ENCODE measurements around the gene C19orf18. TPM values are rescaled to one million over a fixed set of nuclear protein-coding genes. Genes with fewer than 3 reads are reported as not detected.
"Not testable (repeated sequence)": the region's sequence is repeated elsewhere in the genome, so short reads cannot be mapped to it uniquely, and the experiment has no call there.

Gene C19orf18
- polyA plus RNA-seq (ENCODE audit: insufficient read length in 3 of 3), result 1 to 10 TPM; 1.5 to 2.1 (median 1.6) TPM

- no peak for DNase-seq (ENCODE audit: low read depth in 3 of 3, low spot score in 2 of 3)
These were observed at the start of gene C19orf18 for GRCh38 chr19:57974434-57974833. C19orf18 (minus strand) TSS chr19:57974534; CDS start chr19:57974432, 102 bp downstream.

- no peak for DNase-seq (ENCODE audit: low read depth in 3 of 3, low spot score in 2 of 3)
These were observed 47.9 kb upstream of the C19orf18 start for GRCh38 chr19:58022283-58022660.

DNA sequence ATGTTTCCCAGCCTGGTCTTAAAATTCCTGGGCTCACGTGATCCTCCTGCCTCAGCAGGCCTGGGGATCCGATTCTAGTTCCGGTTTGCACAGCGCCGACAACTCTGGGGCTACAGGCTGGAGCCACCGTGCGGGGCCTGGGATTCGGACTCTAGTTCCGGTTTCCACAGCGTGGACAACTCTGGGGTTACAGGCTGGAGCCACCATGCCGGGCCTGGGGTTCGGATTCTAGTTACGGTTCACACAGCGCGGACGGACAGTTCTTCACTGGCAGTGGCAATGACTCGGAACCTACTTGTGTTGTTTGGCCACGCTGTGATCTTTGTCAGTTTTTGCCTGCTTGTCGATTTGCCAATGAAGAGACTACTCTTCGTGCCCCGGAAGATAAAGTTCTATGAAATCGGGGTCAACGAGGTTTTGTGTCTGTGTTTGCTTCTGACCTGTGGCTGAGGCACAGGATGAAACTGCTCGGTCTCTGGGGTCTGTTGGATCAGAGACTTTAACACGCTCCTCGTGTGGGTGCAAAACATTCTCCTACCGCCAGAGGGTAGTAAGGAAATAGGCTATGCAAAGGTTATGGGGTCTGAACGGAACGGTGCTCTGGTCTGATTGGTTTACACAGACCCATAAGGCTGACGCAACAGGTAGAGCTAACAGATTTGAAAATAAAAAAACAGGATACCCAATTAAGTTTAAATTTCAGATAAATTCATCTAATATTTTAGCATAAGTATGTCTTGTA is 47.4 kb upstream of the C19orf18 start:
- peak in 2 of 3 donors; percentile 61 to 72 for DNase-seq (ENCODE audit: low read depth in 3 of 3, low spot score in 2 of 3)

- no peak for DNase-seq (ENCODE audit: low read depth in 3 of 3, low spot score in 2 of 3)
These were observed 45.8 kb upstream of the C19orf18 start for GRCh38 chr19:58020129-58020528.

- DNase-seq (ENCODE audit: low read depth in 3 of 3, low spot score in 2 of 3), result no peak
These were observed 39.8 kb upstream of the C19orf18 start for GRCh38 chr19:58014141-58014540.

DNA sequence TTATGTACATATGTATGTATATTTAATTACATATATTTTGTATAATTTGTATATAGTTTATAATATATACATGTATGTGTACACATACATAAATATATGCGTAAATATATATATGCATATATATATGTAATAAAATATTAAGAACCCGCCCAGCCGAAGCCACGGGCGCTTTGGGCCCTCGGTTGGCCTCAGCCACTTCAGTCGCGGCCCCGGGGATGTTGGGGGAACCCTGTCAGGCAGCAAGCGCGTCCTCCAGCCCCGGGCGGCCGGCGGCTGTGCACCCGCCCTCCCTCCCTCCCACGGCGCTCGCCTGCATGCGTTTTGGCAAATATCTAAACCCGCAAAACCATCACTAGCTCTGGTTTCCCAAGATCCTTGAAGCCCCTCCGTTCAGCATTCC is 36.2 kb upstream of the C19orf18 start:
- DNase-seq (ENCODE audit: low read depth in 3 of 3, low spot score in 2 of 3), result no peak

DNA sequence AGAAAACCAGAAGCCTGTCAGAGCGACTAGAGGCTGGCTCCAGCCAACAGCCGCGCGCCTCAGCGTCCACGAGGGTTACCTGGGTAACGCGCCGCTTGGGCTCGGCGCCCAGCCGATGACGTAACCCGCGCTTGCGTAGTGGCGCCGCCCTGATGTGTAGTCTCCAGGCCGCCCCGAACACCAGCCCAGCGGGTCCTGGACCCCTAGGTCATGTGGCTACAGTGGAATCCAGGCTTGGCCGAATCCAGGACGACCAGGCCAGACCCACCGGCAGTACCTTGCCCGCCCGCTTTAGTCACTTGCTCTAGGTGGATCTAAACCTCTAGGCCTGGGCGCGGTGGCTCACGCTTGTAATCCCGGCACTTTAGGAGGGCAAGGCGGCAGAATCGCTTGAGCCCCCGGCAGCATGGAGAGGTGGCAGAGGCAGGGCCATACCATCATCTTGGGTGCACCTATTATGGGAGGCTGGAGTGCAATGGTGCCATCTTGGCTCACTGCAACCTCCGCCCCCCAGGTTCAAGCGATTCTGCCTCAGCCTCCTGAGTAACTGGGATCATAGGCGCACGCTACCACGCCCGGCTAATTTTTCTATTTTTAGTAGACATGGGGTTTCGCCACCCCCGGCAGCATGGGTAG is 35.5 kb upstream of the C19orf18 start:
- DNase-seq (ENCODE audit: low read depth in 3 of 3, low spot score in 2 of 3), result peak; percentile 75 to 92 (median 85)

GRCh38 chr19:58009301-58009665 is 34.9 kb upstream of the C19orf18 start:
- no peak for DNase-seq (ENCODE audit: low read depth in 3 of 3, low spot score in 2 of 3)

- DNase-seq (ENCODE audit: low read depth in 3 of 3, low spot score in 2 of 3), result not testable (repeated sequence)
These were observed 34.5 kb upstream of the C19orf18 start for GRCh38 chr19:58008877-58009276.

DNA sequence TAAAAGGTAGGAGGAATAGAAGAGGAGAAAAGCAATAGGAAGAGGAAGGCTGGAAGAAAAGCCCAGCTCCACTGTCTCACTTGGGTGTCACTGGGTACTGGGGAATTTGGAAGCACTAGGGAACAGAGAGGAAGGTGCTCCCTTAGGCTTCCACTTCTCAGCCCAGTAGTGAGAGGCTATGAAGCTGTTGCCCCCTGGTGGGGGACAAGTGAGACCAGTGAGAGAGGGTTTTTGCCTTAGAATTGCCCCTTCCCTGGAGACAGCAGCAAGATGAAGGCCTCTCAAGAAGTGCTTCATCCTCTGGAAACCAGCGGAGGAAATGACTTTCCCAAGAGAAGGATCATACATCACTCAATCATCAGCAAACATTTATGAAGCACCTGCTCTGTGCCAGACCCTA is 33.0 kb upstream of the C19orf18 start:
- no peak for DNase-seq (ENCODE audit: low read depth in 3 of 3, low spot score in 2 of 3)

GRCh38 chr19:58003174-58003828 is 29.0 kb upstream of the C19orf18 start:
- peak in 1 of 3 donors; percentile 4 for DNase-seq (ENCODE audit: low read depth in 3 of 3, low spot score in 2 of 3)

GRCh38 chr19:58002384-58003173 is 28.2 kb upstream of the C19orf18 start, which contains the start of gene ZNF606:
ZNF606 (minus strand) TSS chr19:58002820; CDS start chr19:58001319, 1,501 bp downstream.
- DNase-seq (ENCODE audit: low read depth in 3 of 3, low spot score in 2 of 3), result peak; percentile 74 to 77 (median 75)

GRCh38 chr19:58001895-58002369 is 27.6 kb upstream of the C19orf18 start:
- DNase-seq (ENCODE audit: low read depth in 3 of 3, low spot score in 2 of 3), result peak in 1 of 3 donors; percentile 19

- no peak for DNase-seq (ENCODE audit: low read depth in 3 of 3, low spot score in 2 of 3)
These were observed 26.3 kb upstream of the C19orf18 start for GRCh38 chr19:58000677-58001076.

DNA sequence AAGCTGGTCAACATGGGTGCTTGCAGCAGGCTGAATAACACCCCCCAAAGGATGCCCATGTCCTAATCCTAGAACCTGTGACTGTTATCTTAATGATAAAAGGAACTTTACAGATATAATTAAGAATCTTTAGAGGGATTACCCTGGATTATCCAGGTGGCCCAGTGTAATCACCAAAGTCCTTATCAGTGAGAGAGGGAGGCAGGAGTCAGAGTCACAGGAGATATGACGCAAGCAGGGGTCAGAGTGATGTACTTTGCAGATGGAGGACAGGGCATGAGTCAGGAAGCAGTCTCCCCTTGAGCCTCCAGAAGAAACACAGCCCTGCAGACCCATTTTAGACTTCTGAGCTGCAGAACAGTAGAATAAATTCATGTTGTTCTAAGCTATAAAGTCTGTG is 18.5 kb upstream of the C19orf18 start:
- no peak for DNase-seq (ENCODE audit: low read depth in 3 of 3, low spot score in 2 of 3)

DNA sequence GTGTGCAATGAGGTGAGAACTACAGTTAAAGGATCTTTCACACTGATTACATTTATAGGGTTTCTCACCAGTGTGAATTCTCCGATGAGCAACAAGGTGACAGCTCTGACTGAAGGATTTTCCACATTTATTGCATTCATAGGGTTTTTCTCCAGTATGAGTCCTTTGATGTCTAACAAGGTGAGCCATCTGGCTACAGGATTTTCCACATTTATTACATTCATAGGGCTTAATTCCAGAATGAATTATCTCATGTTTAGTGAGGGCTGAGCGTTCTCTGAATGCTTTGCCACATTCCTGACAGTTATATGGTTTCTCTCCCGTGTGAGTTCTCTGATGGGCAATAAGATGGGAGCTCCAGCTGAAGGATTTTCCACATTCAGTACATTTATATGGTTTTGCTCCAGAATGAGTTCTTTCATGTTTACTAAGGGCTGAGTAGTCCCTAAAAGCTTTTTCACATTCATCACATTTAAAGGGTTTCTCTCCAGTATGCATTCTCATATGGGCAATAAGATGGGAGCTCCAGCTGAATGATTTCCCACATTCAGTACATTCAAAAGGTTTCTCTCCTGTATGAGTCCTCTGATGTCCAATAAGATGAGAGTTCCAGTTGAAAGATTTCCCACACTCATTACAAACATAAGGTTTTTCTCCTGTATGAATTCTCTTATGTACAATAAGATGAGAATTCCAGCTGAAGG is 4.4 kb upstream of the C19orf18 start:
- no peak for DNase-seq (ENCODE audit: low read depth in 3 of 3, low spot score in 2 of 3)

GRCh38 chr19:57964761-57965160 is 9.6 kb downstream of the C19orf18 start:
- no peak for DNase-seq (ENCODE audit: low read depth in 3 of 3, low spot score in 2 of 3)

DNA sequence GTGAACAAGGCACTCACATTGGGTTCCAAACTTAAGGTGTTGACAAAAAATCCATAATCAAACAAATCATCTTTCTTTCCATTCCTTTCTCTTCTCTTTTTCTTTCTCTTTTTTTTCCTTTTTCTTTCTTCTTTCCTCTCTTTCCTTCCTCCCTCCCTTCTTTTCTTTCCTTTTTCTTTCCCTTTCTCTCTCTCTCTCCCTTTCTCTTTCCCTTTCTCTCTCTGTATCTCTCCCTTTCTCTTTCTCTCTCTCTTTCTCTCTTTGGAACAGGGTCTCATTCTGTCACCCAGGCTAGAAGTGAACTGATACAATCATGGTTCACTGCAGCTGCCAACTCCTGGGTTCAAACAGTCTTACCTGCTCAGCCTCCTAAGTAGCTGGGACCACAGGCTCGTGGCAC is 12.5 kb downstream of the C19orf18 start:
- no peak for DNase-seq (ENCODE audit: low read depth in 3 of 3, low spot score in 2 of 3)

DNA sequence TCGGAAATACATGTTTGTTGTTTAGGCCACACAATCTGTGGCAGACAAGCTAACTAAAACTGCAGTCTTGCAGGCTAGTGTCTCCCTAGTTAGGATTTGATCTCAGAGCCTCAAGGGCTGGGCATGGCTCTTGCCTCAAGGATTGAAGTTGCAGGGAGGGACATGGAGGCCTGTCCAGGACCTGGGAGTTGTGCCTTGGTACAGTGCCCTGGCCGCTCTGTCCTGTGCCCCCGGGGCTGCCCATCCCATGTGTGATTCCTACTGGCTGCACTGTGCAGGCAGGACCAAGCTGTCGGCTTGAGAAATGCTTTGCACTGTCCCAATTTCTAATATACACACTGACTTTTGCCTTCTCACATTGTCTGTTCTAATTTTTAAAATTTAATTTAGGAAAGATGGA is 19.3 kb downstream of the C19orf18 start:
- no peak for DNase-seq (ENCODE audit: low read depth in 3 of 3, low spot score in 2 of 3)

- no peak for DNase-seq (ENCODE audit: low read depth in 3 of 3, low spot score in 2 of 3)
These were observed 24.6 kb downstream of the C19orf18 start for GRCh38 chr19:57949702-57950101.
